GM19397 (cell line): ENCODE results near the gene KCNH4.
"Not testable (repeated sequence)": the region's sequence is repeated elsewhere in the genome, so short reads cannot be mapped to it uniquely, and the experiment has no call there.

Experiments used
- ATAC-seq: cut with Tn5 transposase; IDR thresholded peaks from one replicate; pipeline ENCODE4 v1.9.1; 2021; ENCODE audit warnings: mild to moderate bottlenecking, moderate library complexity; ENCODE audit not compliant: unreplicated experiment

KCNH4 gene

GRCh38 chr17:42179911-42180410 is 981 bp downstream of the KCNH4 start:
- ATAC-seq: no peak

- no peak for ATAC-seq
These were observed 1.6 kb downstream of the KCNH4 start for GRCh38 chr17:42179335-42179734.

- ATAC-seq: no peak
These were observed 2.1 kb downstream of the KCNH4 start for GRCh38 chr17:42178817-42179216.

GRCh38 chr17:42177684-42178083 is 3.3 kb downstream of the KCNH4 start:
- no peak for ATAC-seq

GRCh38 chr17:42174126-42174783 is 6.7 kb downstream of the KCNH4 start:
- ATAC-seq: no peak

GRCh38 chr17:42171831-42172230 is 9.1 kb downstream of the KCNH4 start:
- no peak for ATAC-seq

GRCh38 chr17:42169351-42169750 is 11.6 kb downstream of the KCNH4 start:
- ATAC-seq: no peak

GRCh38 chr17:42167807-42168206 is 13.1 kb downstream of the KCNH4 start:
- no peak for ATAC-seq

- no peak for ATAC-seq
These were observed 14.7 kb downstream of the KCNH4 start for GRCh38 chr17:42166196-42166763.

GRCh38 chr17:42165751-42166150 is 15.2 kb downstream of the KCNH4 start:
- ATAC-seq: no peak

GRCh38 chr17:42163696-42164407 is 17.1 kb downstream of the KCNH4 start:
- no peak for ATAC-seq

- ATAC-seq: no peak
These were observed 17.8 kb downstream of the KCNH4 start for GRCh38 chr17:42163113-42163512.

GRCh38 chr17:42160531-42160910 is 20.4 kb downstream of the KCNH4 start:
- ATAC-seq: no peak

- no peak for ATAC-seq
These were observed 21.0 kb downstream of the KCNH4 start for GRCh38 chr17:42159796-42160530.

- ATAC-seq: no peak
These were observed 25.3 kb downstream of the KCNH4 start for GRCh38 chr17:42155614-42156045.

- ATAC-seq: no peak
These were observed 26.8 kb downstream of the KCNH4 start for GRCh38 chr17:42153919-42154742.

GRCh38 chr17:42146911-42147607 is 33.9 kb downstream of the KCNH4 start:
- ATAC-seq: no peak

GRCh38 chr17:42143138-42143537 is 37.8 kb downstream of the KCNH4 start:
- ATAC-seq: not testable (repeated sequence)

- no peak for ATAC-seq
These were observed 38.5 kb downstream of the KCNH4 start for GRCh38 chr17:42142371-42142896.

- ATAC-seq: no peak
These were observed 39.6 kb downstream of the KCNH4 start for GRCh38 chr17:42141382-42141781.
